Stimulated activated CD4-positive, alpha-beta T cell treated with anti-CD3 and anti-CD28 coated beads, Interleukin-1b, Interleukin-23, amount 100 ng/mL, for 4 hours (primary cell): ENCODE data around the gene PSMD8.
"Not testable (repeated sequence)": the region's sequence is repeated elsewhere in the genome, so short reads cannot be mapped to it uniquely, and the experiment has no call there.

Experiments
- DNase-seq, 2 donors: peaks; one replicate each; pipeline ENCODE4 v3.0.0-alpha.2; 2020; ENCODE audit warnings: low read depth in 2 of 2

PSMD8 gene

DNA sequence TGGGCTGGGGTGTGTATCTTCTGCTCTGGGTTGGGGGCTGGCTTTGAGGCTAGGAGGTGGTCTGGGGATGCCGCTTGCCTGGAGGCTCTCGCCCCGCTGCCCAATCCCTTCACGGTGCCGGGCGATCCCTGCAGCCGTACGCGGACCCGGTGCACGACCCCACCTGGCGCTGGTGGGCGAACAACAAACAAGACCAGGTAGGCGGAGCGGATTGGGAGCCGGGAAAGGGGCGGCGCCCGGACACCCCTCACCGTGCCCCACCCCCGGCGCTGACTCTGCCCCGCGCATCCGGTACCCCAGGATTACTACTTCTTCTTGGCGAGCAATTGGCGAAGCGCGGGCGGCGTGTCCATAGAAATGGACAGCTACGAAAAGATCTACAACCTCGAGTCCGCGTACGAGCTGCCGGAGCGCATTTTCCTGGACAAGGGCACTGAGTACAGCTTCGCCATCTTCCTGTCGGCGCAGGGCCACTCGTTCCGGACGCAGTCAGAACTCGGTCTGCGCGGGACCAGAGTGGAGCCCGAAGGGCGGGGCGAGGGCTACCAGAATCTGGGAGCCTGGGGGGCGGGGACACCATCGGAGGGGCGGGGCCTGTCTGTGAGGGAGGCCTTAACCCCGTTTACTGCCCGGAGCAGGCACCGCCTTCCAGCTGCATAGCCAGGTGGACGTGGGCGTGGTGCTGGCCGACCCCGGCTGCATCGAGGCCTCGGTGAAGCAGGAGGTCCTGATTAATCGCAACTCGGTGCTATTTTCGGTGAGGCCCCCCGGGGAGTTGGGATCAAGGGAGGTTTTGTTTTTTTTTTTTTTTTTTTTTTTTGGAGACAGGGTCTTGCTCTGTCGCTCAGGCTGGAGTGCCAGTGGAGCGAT is 12.1 kb upstream of the PSMD8 start:
- DNase-seq = peak; percentile 52 to 68

DNA sequence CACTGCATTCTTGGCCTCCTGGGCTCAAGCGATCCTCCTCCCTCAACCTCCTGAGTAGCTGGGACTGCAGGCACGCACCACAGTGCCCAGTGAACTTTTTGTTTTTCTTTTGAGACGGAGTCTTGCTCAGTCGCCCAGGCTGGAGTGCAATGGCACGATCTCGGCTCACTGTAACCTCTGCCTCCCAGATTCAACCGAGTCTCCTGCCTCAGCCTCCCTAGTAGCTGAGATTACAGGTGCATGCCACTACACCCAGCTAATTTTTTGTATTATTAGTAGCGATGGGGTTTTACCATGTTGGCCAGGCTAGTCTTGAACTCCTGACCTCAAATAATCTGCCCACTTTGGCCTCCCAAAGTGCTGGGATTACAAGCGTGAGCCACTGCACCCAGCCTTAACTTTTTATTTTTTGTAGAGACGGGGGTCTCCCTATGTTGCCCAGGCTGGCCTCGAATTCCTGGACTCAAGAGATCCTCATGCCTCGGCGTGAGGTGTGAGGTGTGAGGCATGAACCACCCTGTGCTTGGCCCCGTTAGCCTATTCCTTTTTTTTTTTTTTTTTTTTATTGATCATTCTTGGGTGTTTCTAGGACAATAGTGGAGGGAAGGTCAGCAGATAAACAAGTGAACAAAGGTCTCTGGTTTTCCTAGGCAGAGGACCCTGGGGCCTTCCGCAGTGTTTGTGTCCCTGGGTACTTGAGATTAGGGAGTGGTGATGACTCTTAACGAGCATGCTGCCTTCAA is 11.3 kb upstream of the PSMD8 start:
- DNase-seq = not testable (repeated sequence)

DNA sequence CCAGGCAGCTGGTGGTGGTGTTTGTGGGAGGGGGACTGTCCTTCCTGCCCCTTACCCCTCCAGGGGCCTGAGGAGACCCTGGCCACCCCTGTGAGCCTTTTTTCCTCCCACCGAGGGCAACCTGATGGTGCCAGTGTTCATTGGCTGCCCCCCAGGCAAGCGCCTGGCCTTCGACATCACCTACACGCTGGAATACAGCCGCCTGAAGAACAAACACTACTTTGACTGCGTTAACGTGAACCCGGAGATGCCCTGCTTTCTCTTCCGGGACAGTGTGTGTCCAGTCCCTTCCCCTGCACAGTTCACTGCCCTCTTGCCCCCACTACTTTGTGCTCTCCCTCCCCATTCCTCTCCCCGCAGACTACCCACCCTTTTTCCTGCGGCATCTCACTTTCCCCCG is 7.3 kb upstream of the PSMD8 start:
- no peak for DNase-seq

DNA sequence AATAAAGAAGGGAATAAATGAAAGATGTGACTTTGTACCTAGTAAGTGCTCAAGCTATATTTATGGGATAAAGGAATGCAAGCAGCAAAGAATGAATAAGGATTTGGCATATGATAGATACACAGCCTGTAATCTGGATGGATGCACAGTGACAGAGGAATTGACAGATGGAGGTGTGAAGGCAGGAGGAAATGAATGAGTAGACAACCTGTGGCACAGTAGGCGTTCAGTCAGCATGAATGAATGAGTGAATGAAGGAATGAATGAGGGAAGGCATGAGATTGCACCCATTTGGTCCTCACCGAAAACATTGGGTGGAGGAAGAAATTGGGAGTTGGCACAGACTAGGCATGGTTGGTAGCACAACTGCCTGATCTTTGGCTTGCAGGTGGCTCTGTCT is 4.8 kb upstream of the PSMD8 start:
- DNase-seq = no peak

DNA sequence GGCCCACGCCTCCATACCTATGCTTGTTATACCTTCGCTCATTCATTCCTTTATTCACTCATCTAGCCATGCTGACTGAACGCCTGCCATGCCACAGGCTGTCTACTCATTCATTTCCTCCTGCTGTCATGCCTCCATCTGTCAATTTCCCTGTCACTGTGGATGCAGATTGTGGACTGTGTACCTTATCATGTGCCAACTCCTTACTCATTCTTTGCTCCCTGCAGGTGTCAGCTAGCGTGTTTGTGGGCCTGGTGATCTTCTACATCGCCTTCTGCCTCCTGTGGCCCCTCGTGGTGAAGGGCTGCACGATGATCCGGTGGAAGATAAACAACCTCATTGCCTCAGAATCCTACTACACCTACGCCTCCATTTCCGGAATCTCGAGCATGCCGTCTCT is 4.1 kb upstream of the PSMD8 start:
- DNase-seq = no peak

DNA sequence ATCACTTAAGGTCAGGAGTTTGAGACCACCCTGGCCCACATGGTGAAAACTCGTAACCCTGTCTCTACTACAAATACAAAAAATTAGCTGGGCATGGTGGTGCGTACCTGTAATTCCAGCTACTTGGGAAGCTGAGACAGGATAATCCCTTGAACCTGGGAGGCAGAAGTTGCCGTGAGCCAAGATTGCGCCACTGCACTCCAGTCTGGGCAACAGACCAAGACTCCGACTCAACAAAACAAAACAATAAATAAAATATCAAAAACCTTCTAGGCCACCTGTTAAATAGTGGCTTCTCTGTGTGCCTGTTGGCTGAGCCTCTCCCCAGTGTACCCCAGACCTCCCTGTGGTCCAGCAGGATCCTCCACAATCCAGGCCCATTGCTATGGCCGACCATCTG is 3.3 kb upstream of the PSMD8 start:
- DNase-seq = no peak

DNA sequence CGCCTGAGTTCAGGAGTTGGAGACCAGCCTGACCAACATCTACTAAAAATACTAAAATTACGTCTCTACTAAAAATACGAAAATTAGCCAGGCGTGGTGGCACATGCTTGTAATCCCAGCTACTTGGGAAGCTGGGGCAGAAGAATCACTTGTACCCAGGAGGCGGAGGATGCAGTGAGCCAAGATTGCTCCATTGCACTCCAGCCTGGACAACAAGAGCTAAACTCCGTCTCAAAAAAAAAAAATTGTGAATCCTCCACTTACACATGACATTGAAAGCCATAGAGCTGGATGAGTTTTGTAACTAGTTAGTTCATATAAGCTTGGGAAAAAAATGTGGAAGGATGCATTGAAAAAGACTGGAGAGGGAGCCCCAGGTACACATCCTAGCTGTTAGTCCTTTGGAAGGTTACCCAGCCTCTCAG is 452 bp upstream of the PSMD8 start:
- DNase-seq = no peak

DNA sequence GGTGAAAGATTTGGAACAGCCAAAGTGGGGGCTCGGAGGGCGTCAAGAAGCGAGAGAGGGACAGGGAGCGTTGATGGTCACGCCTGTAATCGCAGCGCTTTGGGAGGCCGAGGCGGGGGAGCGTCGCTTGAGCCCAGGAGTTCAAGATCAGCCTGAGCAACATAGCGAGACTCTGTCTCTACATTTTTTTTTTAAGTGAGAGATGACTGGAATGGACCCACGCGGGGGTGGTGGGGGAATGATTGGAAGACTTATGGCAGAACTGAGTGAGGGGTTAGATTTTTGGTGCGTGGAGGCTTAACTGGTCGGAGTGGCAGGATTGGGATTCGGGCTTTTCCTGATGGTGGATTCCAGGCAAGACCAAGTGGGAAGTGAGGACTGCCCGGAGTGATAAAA is 725 bp downstream of the PSMD8 start:
- DNase-seq = no peak

DNA sequence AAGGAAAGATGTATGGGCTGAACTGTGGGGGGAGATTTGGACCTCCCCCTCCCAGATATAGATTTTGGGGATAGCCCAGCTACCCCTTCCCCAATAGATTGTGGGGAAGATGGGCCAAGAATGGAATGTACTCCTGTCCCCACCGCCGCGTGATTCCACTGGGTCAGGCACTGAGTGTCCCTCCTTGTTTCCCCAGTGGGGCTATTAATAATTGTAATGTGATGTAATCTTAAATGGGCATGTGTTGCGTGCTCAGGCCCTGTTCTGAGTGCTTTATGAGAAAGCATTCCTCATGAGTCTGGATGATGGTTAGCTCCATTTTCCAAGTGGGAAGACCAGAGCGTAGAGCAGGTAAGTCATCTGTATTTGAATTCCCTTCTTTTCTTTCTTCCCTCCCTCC is 1.4 kb downstream of the PSMD8 start:
- no peak for DNase-seq

DNA sequence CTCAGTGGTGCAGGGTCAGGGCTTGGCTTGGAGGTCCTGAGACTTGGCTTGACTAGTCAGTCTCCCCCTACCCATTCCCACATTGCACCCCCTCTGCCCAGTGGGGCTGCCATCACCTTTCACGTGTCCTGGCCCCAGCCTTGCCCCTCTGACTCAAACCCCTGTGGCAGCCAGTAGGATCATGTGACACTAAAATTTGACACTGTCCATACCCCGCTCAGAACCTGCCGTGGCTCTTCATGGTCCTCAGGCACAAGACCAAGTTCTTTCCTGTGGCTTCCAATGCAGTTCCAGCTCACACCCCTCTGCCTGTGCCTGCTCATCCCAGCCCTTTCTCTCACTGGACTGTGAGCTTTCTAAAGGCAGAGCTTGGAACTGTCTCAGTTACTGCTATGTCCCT is 2.2 kb downstream of the PSMD8 start:
- no peak for DNase-seq

DNA sequence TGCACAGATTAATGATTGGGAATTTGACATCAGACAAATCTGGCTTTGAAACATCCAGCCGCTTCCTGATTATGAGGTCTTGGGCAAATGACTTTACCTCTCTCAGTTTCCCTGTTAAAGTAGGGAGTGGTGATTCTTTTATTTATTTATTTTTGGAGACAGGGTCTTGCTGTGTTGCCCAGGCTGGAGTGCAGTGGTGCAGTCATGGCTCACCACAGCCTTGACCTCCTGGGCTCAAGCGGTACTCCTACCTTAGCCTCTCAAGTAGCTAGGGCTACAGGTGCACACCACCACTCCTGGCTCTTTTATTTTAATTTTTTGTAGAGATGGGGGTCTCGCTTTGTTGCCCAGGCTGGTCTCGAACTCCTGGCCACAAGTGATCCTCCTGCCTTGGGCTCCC is 2.7 kb downstream of the PSMD8 start:
- no peak for DNase-seq

DNA sequence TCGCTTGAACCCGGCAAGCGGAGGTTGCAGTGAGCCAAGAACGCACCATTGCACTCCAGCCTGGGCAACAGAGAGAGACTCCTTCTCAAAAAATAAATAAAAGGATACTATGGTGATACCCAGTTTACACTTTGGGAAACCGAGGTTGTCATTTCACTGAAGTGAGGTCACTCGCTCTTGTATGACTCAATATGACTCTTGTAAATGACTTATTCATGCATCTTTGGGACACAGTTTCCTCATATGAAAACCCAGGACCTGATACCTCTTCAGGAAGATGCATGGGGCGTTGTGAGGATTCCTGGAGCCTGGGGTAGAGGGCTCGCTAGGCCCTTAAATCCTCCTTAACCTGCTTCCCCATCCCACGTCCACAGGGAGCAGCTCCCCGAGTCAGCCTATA is 4.5 kb downstream of the PSMD8 start:
- no peak for DNase-seq

DNA sequence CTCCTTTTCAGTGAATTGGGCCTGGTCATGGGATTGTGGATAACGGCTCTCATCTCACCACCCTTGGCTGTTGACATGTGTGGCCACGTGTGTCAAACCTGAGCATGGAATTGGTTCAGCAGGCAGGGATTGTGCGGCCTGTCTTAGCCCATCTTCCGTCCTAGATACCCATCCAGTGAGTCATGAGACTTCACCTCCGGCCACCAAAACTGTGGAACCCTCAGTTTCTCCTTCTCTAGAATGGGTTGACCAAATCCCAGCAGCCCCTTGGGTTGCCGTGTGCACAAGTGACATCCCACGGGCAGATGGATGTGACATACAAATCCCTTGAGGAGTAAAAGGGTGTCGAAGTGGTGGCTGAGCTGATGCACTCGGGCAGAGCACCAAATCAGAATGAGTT is 6.8 kb downstream of the PSMD8 start:
- DNase-seq = no peak

DNA sequence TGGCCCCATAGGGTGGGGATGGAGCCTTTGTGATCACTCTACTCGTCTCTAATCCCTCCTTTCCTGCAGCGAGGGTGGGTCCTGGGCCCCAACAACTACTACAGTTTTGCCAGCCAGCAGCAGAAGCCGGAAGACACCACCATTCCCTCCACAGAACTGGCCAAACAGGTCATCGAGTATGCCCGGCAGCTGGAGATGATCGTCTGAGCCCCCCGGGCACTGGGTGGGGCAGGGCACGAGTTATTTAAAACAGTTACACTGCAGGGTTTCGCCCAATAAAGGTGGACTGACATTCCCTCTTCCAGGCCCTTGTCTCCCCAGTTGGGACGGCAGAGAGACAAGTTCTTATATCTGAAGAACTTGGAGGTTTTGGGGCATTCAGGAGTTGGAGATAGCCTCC is 8.8 kb downstream of the PSMD8 start:
- DNase-seq = no peak

DNA sequence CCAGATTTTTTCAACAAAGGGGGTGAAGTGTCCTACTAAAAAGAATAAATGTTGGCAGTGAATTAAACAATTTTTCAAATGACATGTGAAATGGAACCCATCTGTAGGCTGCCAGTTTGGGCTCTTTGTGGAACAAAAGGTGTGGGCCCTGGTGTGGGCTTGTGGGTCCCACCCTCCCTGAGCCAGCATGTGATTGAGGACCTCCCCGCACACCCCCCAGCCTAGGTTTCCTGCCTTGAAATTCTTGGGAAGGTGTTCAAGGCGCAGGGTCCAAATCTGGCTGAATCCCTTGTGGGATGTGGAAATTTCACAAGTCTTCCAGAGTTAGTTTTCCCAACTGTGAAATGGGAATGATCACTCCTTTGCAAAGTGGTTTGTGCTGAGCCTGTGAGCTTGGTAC is 9.4 kb downstream of the PSMD8 start:
- no peak for DNase-seq

DNA sequence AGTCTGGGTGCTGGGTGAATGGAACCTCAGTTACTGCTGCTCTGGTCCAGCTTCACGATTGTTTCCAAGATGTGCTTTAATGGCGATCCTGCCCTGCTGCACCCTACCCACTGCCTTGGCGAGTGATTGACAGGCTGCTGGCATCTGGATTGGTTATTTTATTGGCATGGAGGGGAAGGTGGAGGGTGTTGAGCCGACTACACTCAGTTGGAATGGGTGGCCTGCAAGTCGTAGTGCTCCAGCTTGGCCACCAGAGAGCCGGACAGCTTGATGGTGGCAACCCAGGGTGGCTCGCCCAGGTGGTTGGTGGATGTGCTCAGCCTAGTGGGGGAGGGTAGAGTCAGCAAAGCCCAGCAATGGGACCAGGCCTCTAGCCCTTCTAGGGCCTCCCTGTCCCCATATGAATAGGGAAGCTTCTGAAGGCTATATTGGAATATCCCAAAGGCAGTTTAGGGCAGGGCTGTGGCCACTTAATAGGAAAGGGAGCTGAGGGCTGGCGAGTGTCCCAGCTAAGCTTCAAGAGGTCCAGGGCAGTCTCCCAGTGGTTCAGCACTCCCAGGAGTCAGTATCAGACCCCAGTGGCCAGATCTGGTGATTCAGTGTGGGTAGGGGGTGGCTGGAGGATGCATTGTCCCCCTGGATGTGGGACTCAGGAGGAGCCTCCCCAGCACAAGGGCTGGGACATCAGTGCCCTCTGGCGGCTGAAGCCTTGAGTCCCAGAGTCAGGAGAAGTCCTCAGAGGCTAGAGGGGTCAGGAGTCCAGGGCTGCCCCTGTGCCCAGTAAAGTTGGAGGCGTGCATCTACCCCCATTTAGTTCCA is 10.0 kb downstream of the PSMD8 start:
- DNase-seq = no peak

DNA sequence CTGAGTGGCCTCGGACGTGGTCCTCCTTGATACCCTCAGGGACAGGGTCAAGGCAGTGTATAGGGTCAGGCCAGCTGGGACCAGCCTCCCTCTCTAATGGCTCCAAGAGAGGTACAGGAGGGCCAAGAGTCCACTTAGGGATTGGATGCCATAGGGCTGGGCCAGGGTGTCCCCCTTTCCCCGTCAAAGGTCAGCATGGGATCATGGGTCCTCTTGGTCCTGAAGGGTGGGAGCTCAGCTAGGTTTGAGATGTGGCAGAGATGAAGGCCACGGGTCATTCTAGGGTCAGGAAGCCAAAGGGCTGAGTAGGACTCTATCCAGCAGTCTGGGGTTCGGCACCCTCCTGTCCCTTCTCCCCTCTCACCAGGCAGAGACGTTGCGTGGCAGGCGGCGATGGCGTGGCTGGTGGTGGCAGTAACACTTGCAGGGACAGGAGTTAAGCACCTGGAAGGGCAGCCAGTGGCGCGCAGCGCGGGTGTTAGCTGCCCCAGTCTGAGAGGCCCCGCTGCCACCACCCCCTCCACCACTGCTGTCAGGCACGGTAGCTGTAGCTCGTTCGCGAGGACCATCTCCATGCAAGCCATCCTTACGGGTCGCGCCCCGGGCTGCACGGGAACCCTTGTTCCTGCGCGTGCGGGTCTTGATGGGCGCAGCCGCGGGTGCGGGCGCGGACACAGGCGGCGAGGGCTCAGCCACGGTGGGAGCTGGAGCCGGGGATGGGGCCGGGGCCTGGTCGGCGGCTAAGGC is 10.9 kb downstream of the PSMD8 start:
- DNase-seq = no peak

DNA sequence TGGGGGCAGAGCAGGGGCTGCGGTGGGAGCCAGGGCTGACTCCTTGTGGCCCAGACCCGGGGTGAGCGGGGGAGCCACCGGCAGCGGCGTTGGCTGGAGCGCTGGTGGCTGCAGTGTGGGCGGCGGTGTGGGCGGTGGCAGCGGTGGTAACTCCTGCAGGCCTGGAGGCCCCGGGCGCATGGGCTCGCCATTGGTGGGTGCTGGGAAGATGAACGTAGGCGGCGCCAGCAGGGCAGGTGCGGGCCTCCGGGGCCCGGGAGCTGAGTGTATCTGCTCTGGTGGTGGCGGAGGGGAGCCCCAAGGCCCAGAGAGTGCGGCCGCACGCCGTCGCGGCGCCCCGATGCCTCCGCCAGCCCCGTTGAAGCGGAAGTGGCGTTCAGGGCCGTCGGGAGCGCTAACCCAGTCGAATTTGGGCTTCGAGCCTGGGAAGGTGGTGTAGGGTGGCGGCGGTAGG is 11.5 kb downstream of the PSMD8 start:
- no peak for DNase-seq

DNA sequence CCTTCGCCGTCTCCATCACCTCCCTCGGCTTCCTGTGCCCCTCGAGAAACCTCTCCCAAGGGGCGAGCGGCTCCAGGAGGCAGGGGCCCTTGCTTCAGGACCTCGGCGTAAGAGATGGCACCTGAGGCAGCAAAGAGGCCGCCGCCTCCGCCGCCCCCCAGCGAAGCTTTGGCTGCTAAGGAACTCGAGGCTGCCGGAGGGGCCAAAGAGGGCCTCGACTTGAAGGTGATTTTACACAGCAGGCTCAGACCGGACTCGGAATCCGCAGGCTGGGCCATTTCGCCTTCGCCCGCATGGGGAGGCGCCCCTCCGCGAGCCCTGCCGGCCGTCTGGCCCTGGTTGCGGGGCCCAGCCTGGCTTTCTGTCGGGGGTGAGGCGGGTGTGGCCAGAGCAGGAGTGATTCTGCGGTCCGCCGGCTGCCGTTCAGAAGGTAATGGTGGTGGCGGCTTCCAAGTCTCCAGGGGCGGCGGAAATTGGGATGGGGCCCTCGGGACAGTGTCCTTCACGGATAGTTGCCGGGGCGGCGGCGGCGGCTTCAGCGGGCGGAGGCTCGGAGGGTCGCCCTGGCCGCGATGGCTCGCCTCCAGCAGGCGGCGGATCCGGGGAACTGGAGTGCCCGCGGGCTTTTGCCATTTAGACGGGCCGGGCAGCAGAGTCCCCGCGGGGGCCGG is 12.1 kb downstream of the PSMD8 start:
- DNase-seq = no peak

DNA sequence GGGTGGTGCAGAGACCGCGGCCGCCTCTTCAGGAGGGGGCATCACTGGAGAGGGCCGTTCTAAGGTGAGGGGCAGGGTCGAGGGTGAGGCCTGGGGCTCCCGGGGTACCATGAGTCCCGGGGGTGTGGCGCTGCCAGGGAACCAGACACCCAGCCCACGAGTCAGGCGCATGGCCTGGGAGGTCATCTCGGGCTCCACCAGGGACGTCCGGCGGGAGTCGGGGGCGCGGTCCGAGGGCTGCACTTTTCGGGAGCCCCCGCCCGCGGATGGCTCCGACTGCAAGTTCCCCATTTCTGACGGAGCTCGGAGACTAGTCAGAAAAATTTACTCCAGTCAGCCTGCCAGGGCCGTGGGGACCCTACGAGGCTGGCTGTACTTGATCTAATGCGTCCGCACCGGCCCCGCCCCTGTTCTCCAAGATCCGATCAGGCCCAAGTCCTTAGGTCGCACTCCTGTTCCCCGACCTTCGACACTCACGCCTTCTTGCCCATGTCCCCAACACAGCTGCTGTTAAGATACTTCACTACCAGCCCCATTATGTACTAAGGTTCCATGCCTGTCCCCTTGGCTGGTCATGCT is 12.7 kb downstream of the PSMD8 start:
- no peak for DNase-seq
